Keratinocyte (primary cell): ENCODE measurements around the gene OR9A4.

Experiments used
- CTCF ChIP-seq, 3 experiments: IDR thresholded peaks in 1 of 3; conservative IDR thresholded peaks in 1 of 3; optimal IDR thresholded peaks in 1 of 3; 2 replicates in 2 of 3; 3 replicates in 1 of 3; pipeline versions ENCODE3 to v1.5.1; 2011; ENCODE audit warnings: low read length in 3 of 3, mild to moderate bottlenecking in 3 of 3, moderate library complexity in 2 of 3, control low read depth in 1 of 3, inconsistent platforms in 1 of 3; ENCODE audit not compliant: insufficient read depth in 2 of 3; ENCODE audit errors: extremely low read depth in 1 of 3
- EZH2 ChIP-seq: IDR thresholded peaks from one replicate; pipeline ENCODE4 v1.6.1; 2012; ENCODE audit warnings: inconsistent platforms, mild to moderate bottlenecking, low read length, moderate library complexity

GRCh38 chr7:141874787-141875186 is 41.4 kb upstream of the OR9A4 start:
- TF ChIP-seq CTCF (optimal IDR thresholded peaks at IDR 0.05 in 1 of 3, IDR thresholded peaks at IDR 0.05 in 1 of 3, conservative IDR thresholded peaks at IDR 0.05 in 1 of 3; ENCODE audit: extremely low read depth in 1 of 3, insufficient read depth in 2 of 3, low read length in 3 of 3) (no peak), EZH2 (no peak)
